HCT116 (cell line): ENCODE results near the gene CELF1.

Experiments
- ELF1 ChIP-seq: IDR thresholded peaks from 2 replicates; pipeline ENCODE4 v1.6.1; 2012; ENCODE audit warnings: low read depth, borderline replicate concordance
- JUND ChIP-seq: IDR thresholded peaks from 2 replicates; pipeline ENCODE4 v1.6.1; 2012
- POLR2AphosphoS5 ChIP-seq: IDR thresholded peaks from 2 replicates; pipeline ENCODE4 v1.6.1; 2011; ENCODE audit warnings: mild to moderate bottlenecking, low read depth, low read length, moderate library complexity
- ZFX ChIP-seq: fragments of 450-650 bp; IDR thresholded peaks from 2 replicates; pipeline ENCODE4 v1.6.1; 2017
- TF ChIP-seq, protein P1 (sequence below), 3 experiments: fragments of 200-600 bp in 1 of 3; sonication (generic) in 1 of 3; IDR thresholded peaks in 2 of 3; conservative IDR thresholded peaks in 1 of 3; 2 replicates each; pipeline ENCODE4 v1.5.1; 2012 to 2017; ENCODE audit warnings: low read depth in 2 of 3, low read length in 2 of 3, antibody characterized with exemption in 1 of 3, borderline replicate concordance in 1 of 3, control low read depth in 1 of 3, mild to moderate bottlenecking in 1 of 3, mixed read lengths in 1 of 3, mixed run types in 1 of 3, moderate library complexity in 1 of 3; ENCODE audit not compliant: insufficient read depth in 1 of 3

DNA sequence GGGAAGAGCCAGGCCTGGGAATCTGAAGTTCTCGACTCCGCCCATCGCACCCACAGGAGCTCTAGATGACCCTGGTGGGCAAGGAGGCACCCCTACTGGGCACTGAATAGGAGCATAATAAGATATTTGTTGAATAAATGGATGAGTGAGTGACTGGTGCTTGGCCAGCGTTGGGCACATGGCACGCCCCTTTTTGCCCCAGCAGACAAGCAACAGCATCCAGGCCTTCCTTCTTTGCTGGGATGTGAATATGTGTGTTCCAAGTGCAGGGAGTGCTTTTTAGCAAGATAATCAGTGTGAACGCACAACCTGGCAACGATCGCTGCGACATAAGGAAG is 443 bp upstream of the CELF1 start:
- TF ChIP-seq ELF1 = no peak
- TF ChIP-seq JUND = no peak
- TF ChIP-seq, protein P1, sequence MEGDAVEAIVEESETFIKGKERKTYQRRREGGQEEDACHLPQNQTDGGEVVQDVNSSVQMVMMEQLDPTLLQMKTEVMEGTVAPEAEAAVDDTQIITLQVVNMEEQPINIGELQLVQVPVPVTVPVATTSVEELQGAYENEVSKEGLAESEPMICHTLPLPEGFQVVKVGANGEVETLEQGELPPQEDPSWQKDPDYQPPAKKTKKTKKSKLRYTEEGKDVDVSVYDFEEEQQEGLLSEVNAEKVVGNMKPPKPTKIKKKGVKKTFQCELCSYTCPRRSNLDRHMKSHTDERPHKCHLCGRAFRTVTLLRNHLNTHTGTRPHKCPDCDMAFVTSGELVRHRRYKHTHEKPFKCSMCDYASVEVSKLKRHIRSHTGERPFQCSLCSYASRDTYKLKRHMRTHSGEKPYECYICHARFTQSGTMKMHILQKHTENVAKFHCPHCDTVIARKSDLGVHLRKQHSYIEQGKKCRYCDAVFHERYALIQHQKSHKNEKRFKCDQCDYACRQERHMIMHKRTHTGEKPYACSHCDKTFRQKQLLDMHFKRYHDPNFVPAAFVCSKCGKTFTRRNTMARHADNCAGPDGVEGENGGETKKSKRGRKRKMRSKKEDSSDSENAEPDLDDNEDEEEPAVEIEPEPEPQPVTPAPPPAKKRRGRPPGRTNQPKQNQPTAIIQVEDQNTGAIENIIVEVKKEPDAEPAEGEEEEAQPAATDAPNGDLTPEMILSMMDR (IDR thresholded peaks at IDR 0.05 in 2 of 3, conservative IDR thresholded peaks at IDR 0.05 in 1 of 3; ENCODE audit: borderline replicate concordance in 1 of 3, insufficient read depth in 1 of 3, low read depth in 2 of 3, low read length in 2 of 3) = no peak
- no peak for TF ChIP-seq POLR2AphosphoS5
- no peak for TF ChIP-seq ZFX
